ENCODE data around the gene SUCLG2. TPM values are rescaled to one million over a fixed set of nuclear protein-coding genes. Genes with fewer than 3 reads are reported as not detected.

SUCLG2 gene
- total RNA-seq, 1 donor from 2014 or later = 20.8 TPM

- FAIRE-seq (peak; percentile 32), DNase-seq (ENCODE audit: low read depth) (no peak)
- H3K4me2 ChIP-seq (ENCODE audit: low read length) = no peak overlapping the region
- no peaks in the 10 kb centered on the region for H3K79me2 ChIP-seq (ENCODE audit: insufficient read depth, low read length)
- peaks cover 16% of the 10 kb centered on the region for H3K4me1 ChIP-seq (ENCODE audit: insufficient read depth, low read length)
- TF ChIP-seq, protein P1, sequence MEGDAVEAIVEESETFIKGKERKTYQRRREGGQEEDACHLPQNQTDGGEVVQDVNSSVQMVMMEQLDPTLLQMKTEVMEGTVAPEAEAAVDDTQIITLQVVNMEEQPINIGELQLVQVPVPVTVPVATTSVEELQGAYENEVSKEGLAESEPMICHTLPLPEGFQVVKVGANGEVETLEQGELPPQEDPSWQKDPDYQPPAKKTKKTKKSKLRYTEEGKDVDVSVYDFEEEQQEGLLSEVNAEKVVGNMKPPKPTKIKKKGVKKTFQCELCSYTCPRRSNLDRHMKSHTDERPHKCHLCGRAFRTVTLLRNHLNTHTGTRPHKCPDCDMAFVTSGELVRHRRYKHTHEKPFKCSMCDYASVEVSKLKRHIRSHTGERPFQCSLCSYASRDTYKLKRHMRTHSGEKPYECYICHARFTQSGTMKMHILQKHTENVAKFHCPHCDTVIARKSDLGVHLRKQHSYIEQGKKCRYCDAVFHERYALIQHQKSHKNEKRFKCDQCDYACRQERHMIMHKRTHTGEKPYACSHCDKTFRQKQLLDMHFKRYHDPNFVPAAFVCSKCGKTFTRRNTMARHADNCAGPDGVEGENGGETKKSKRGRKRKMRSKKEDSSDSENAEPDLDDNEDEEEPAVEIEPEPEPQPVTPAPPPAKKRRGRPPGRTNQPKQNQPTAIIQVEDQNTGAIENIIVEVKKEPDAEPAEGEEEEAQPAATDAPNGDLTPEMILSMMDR (IDR thresholded peaks at IDR 0.05; ENCODE audit: insufficient read depth, low read depth, low read length) = peak; percentile 15
- TF ChIP-seq EZH2 (IDR thresholded peaks at IDR 0.05; ENCODE audit: insufficient read depth, low read length) = no peak
- no peak overlapping the region for H2AFZ ChIP-seq (ENCODE audit: low read depth, low read length)
- no peaks in the 10 kb centered on the region for H3K36me3 ChIP-seq (ENCODE audit: insufficient read depth, low read length)
- no peak overlapping the region for H3K4me3 ChIP-seq (ENCODE audit: insufficient read depth, low read depth, low read length)
- H3K27ac ChIP-seq (ENCODE audit: low read depth, low read length) = no peak overlapping the region
- Mint-ChIP-seq H3K27me3 (ENCODE audit: low read depth, unreplicated experiment) (no peaks in the 10 kb centered on the region), H3K36me3 (ENCODE audit: low read depth, unreplicated experiment) (no peaks in the 10 kb centered on the region), H3K4me3 (ENCODE audit: unreplicated experiment) (no peak overlapping the region), H3K9me3 (ENCODE audit: unreplicated experiment) (no peaks in the 10 kb centered on the region), H3K4me1 (ENCODE audit: low read depth, unreplicated experiment) (peaks cover 15% of the 10 kb centered on the region), H3K27ac (ENCODE audit: unreplicated experiment) (no peak overlapping the region)
- no peaks in the 10 kb centered on the region for H3K27me3 ChIP-seq (ENCODE audit: insufficient read depth, low read length)
- no peak overlapping the region for H3K9ac ChIP-seq (ENCODE audit: low read length)
- no peaks in the 10 kb centered on the region for H3K9me3 ChIP-seq (ENCODE audit: insufficient read depth, low read depth, low read length)
- peaks cover 3% of the 10 kb centered on the region for H4K20me1 ChIP-seq (ENCODE audit: insufficient read depth, low read length)
Observed at GRCh38 chr3:67458408-67458807, 196.0 kb downstream of the SUCLG2 start.

DNA sequence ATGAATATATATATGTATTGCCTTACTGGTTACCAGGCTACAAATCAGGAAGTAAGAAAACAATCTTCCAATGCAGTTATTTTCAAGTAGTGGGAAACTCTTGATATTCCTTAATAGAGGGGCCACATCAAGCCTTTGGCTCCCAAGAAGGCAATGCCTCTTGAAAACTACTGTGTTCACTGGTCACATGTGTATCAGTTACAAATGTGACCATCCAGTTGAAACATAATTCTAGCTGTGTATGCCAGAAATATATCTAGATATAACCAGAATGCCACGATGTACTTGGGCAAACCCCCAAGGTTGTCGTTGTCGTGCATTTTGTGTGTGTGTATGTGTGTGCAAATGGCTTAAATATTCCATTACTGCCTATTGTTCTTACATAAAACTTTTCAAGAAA, 200.8 kb downstream of the SUCLG2 start:
- Histone ChIP-seq H3K79me2 (ENCODE audit: insufficient read depth, low read length) (no peaks in the 10 kb centered on the region), H3K9ac (ENCODE audit: low read length) (no peak overlapping the region)
- TF ChIP-seq, protein P1 (IDR thresholded peaks at IDR 0.05; ENCODE audit: insufficient read depth, low read depth, low read length) = no peak
- no peak for TF ChIP-seq EZH2 (IDR thresholded peaks at IDR 0.05; ENCODE audit: insufficient read depth, low read length)

GRCh38 chr3:67450153-67450552, 204.3 kb downstream of the SUCLG2 start:
- Mint-ChIP-seq H3K27ac (ENCODE audit: unreplicated experiment) (no peak overlapping the region), H3K27me3 (ENCODE audit: low read depth, unreplicated experiment) (no peaks in the 10 kb centered on the region), H3K36me3 (ENCODE audit: low read depth, unreplicated experiment) (no peaks in the 10 kb centered on the region), H3K4me1 (ENCODE audit: low read depth, unreplicated experiment) (no peaks in the 10 kb centered on the region), H3K4me3 (ENCODE audit: unreplicated experiment) (no peak overlapping the region), H3K9me3 (ENCODE audit: unreplicated experiment) (no peaks in the 10 kb centered on the region)
- Histone ChIP-seq H3K79me2 (ENCODE audit: insufficient read depth, low read length) (no peaks in the 10 kb centered on the region), H3K9ac (ENCODE audit: low read length) (no peak overlapping the region), H3K27ac (ENCODE audit: low read depth, low read length) (no peak overlapping the region), H3K36me3 (ENCODE audit: insufficient read depth, low read length) (no peaks in the 10 kb centered on the region), H3K4me2 (ENCODE audit: low read length) (no peak overlapping the region), H3K4me1 (ENCODE audit: insufficient read depth, low read length) (no peaks in the 10 kb centered on the region), H3K27me3 (ENCODE audit: insufficient read depth, low read length) (no peaks in the 10 kb centered on the region), H2AFZ (ENCODE audit: low read depth, low read length) (no peak overlapping the region), H3K4me3 (ENCODE audit: insufficient read depth, low read depth, low read length) (no peak overlapping the region), H4K20me1 (ENCODE audit: insufficient read depth, low read length) (no peaks in the 10 kb centered on the region), H3K9me3 (ENCODE audit: insufficient read depth, low read depth, low read length) (no peaks in the 10 kb centered on the region)
- FAIRE-seq = no peak
- no peak for DNase-seq (ENCODE audit: low read depth)
- TF ChIP-seq EZH2 (IDR thresholded peaks at IDR 0.05; ENCODE audit: insufficient read depth, low read length) = no peak
- TF ChIP-seq, protein P1 (IDR thresholded peaks at IDR 0.05; ENCODE audit: insufficient read depth, low read depth, low read length) = no peak

More for the DNA sequence above, 200.8 kb downstream of the SUCLG2 start:
- Mint-ChIP-seq H3K27ac (ENCODE audit: unreplicated experiment) (no peak overlapping the region), H3K36me3 (ENCODE audit: low read depth, unreplicated experiment) (no peaks in the 10 kb centered on the region), H3K4me3 (ENCODE audit: unreplicated experiment) (no peak overlapping the region), H3K27me3 (ENCODE audit: low read depth, unreplicated experiment) (no peaks in the 10 kb centered on the region), H3K9me3 (ENCODE audit: unreplicated experiment) (no peaks in the 10 kb centered on the region), H3K4me1 (ENCODE audit: low read depth, unreplicated experiment) (no peaks in the 10 kb centered on the region)
- H3K27ac ChIP-seq (ENCODE audit: low read depth, low read length) = no peak overlapping the region
- H4K20me1 ChIP-seq (ENCODE audit: insufficient read depth, low read length) = peaks cover 3% of the 10 kb centered on the region
- no peak for DNase-seq (ENCODE audit: low read depth)
- no peaks in the 10 kb centered on the region for H3K4me1 ChIP-seq (ENCODE audit: insufficient read depth, low read length)
- H3K27me3 ChIP-seq (ENCODE audit: insufficient read depth, low read length) = no peaks in the 10 kb centered on the region
- no peaks in the 10 kb centered on the region for H3K36me3 ChIP-seq (ENCODE audit: insufficient read depth, low read length)
- no peak for FAIRE-seq
- no peak overlapping the region for H3K4me2 ChIP-seq (ENCODE audit: low read length)
- no peak overlapping the region for H2AFZ ChIP-seq (ENCODE audit: low read depth, low read length)
- H3K9me3 ChIP-seq (ENCODE audit: insufficient read depth, low read depth, low read length) = no peaks in the 10 kb centered on the region
- H3K4me3 ChIP-seq (ENCODE audit: insufficient read depth, low read depth, low read length) = no peak overlapping the region
